HEK293T (cell line): ENCODE results near the gene PPP4R4.

Source experiments
- CTCF ChIA-PET: fragments of 350-600 bp; formaldehyde crosslinking; extraction: SDS; loops from one replicate; lab custom pipeline; 2021; ENCODE audit warnings: antibody characterized with exemption, inconsistent platforms; lab: Yijun Ruan, JAX
- POLR2A ChIA-PET: fragments of 350-600 bp; formaldehyde crosslinking; extraction: SDS; loops from one replicate; lab custom pipeline; 2020; ENCODE audit warnings: antibody characterized with exemption, inconsistent platforms; lab: Yijun Ruan, JAX
- DNase-seq: peaks from one replicate; pipeline ENCODE4 v3.0.0; 2012; ENCODE audit warnings: mixed read lengths; ENCODE audit errors: extremely low spot score
- ARNT ChIP-seq: fragments of 450-650 bp; IDR thresholded peaks from 2 replicates; pipeline ENCODE4 v1.6.1; 2017; ENCODE audit warnings: mild to moderate bottlenecking
- BHLHE40 ChIP-seq: fragments of 450-650 bp; IDR thresholded peaks from 2 replicates; pipeline ENCODE4 v1.6.1; 2016; ENCODE audit warnings: mild to moderate bottlenecking, moderate library complexity, borderline replicate concordance
- CTBP1 ChIP-seq: fragments of 450-650 bp; IDR thresholded peaks from 2 replicates; pipeline ENCODE4 v1.6.1; 2016; ENCODE audit warnings: borderline replicate concordance
- ELF4 ChIP-seq: fragments of 450-650 bp; IDR thresholded peaks from 2 replicates; pipeline ENCODE4 v1.6.1; 2017; ENCODE audit warnings: antibody characterized with exemption
- FOXA1 ChIP-seq: fragments of 450-650 bp; IDR thresholded peaks from 2 replicates; pipeline ENCODE4 v1.6.1; 2016; ENCODE audit warnings: mild to moderate bottlenecking
- FOXK2 ChIP-seq: fragments of 450-650 bp; IDR thresholded peaks from 2 replicates; pipeline ENCODE4 v1.6.1; 2016; ENCODE audit warnings: mild to moderate bottlenecking
- FOXM1 ChIP-seq: fragments of 450-650 bp; IDR thresholded peaks from 2 replicates; pipeline ENCODE4 v1.6.1; 2017; ENCODE audit warnings: mild to moderate bottlenecking, borderline replicate concordance
- HDGF ChIP-seq: fragments of 450-650 bp; IDR thresholded peaks from 2 replicates; pipeline ENCODE4 v1.6.1; 2017; ENCODE audit warnings: antibody characterized with exemption, borderline replicate concordance
- L3MBTL2 ChIP-seq: fragments of 450-650 bp; conservative IDR thresholded peaks from 2 replicates; pipeline ENCODE4 v1.6.1; 2016; ENCODE audit warnings: mild to moderate bottlenecking
- LEF1 ChIP-seq: fragments of 450-650 bp; IDR thresholded peaks from 2 replicates; pipeline ENCODE4 v1.6.1; 2017; ENCODE audit warnings: mild to moderate bottlenecking, borderline replicate concordance
- NFRKB ChIP-seq: fragments of 450-650 bp; IDR thresholded peaks from 2 replicates; pipeline ENCODE4 v1.6.1; 2016; ENCODE audit warnings: mild to moderate bottlenecking, moderate library complexity
- SP1 ChIP-seq: fragments of 450-650 bp; IDR thresholded peaks from 2 replicates; pipeline ENCODE4 v1.6.1; 2017
- SUZ12 ChIP-seq: fragments of 450-650 bp; IDR thresholded peaks from 2 replicates; pipeline ENCODE4 v1.6.1; 2016; ENCODE audit warnings: mild to moderate bottlenecking
- TARDBP ChIP-seq: fragments of 450-650 bp; IDR thresholded peaks from 2 replicates; pipeline ENCODE4 v1.6.1; 2016
- ZNF384 ChIP-seq: fragments of 450-650 bp; IDR thresholded peaks from 2 replicates; pipeline ENCODE4 v1.6.1; 2016
- TF ChIP-seq, protein P1 (sequence below): fragments of 450-650 bp; IDR thresholded peaks from 2 replicates; pipeline ENCODE4 v1.6.1; 2016

The PPP4R4 gene

DNA sequence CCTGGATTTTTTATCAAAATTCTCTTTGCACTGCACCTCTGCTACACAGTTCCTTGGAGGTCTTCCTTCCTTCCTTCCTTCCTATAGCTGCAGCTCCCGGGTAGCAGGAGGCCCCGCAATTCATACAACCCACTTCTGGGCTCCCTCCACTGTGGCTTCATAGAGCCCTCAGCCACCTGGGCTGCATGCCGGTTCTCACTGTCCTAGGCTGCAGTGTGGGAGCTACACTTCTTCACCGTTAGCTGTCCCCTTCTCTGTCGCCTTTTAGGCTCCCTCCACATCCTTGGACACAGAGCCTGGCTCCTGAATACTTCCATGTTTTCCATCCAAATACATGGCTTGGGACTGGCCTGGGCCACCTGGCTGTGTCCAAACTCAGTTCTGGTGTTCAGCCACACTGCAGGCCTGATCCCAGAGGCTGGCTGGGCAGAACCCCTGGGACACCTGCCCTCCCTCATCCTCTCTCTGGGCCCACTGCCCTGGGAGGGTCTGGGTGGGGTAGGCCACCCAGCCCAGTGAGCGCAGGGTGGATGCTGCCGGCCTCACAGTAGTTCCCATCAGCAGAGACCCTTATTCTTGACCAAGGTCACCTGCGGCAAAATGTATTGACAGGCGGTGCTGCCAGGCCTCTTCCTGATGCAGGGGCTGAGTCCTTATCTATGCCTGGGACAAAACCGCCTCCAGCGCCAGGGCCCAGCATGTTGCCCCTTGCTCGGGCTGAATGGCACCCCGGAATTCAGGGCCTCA, 117.2 kb downstream of the PPP4R4 start:
- no peak for TF ChIP-seq FOXM1
- TF ChIP-seq, protein P1, sequence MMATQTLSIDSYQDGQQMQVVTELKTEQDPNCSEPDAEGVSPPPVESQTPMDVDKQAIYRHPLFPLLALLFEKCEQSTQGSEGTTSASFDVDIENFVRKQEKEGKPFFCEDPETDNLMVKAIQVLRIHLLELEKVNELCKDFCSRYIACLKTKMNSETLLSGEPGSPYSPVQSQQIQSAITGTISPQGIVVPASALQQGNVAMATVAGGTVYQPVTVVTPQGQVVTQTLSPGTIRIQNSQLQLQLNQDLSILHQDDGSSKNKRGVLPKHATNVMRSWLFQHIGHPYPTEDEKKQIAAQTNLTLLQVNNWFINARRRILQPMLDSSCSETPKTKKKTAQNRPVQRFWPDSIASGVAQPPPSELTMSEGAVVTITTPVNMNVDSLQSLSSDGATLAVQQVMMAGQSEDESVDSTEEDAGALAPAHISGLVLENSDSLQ: no peak
- no peak for TF ChIP-seq CTBP1
- TF ChIP-seq ARNT: no peak
- TF ChIP-seq SUZ12: no peak
- no peak for TF ChIP-seq BHLHE40
- no peak for TF ChIP-seq NFRKB
- no peak for TF ChIP-seq FOXK2
- TF ChIP-seq SP1: no peak
- TF ChIP-seq ZNF384: no peak
- ChIA-PET POLR2A (no interaction called here), CTCF (no interaction called here)
- no peak for DNase-seq

GRCh38 chr14:94291906-94292525, 117.9 kb downstream of the PPP4R4 start:
- ChIA-PET CTCF (interaction anchor here (0.5 to 1.1 kb wide), 2 partner anchors 194 to 207 kb away, joined by 4 read pairs; no protein-coding TSS in a partner anchor), POLR2A (no interaction called here)
- no peak for DNase-seq
- no peak for TF ChIP-seq BHLHE40
- no peak for TF ChIP-seq L3MBTL2
- no peak for TF ChIP-seq SUZ12
- no peak for TF ChIP-seq HDGF
- no peak for TF ChIP-seq FOXK2
- TF ChIP-seq, protein P1: no peak
- TF ChIP-seq FOXM1: no peak
- no peak for TF ChIP-seq TARDBP
- no peak for TF ChIP-seq NFRKB
- TF ChIP-seq ELF4: no peak
- no peak for TF ChIP-seq LEF1
- no peak for TF ChIP-seq CTBP1
- no peak for TF ChIP-seq ARNT
- no peak for TF ChIP-seq SP1
- TF ChIP-seq FOXA1: no peak
- TF ChIP-seq ZNF384: no peak

DNA sequence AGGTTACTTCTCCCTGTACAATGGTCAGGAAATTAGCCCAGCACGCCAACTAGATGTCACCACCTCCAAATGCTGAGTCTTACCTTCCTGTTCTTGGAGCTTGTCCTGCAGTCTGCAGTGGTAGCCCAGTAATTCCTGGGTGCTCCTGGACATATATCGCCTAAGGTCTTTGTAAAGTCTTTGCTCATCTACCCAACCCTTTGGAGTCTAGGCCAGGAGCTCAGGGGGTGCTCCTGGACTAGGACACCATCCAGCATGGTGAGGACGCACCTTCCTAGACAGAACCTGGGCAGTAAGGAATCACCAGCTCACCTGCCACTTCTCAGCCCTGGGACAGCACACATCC, 118.4 kb downstream of the PPP4R4 start:
- no peak for DNase-seq
- POLR2A ChIA-PET: no interaction called here
- TF ChIP-seq FOXM1 (no peak), HDGF (no peak), LEF1 (no peak), SUZ12 (no peak), L3MBTL2 (no peak), ZNF384 (no peak), ARNT (no peak), CTBP1 (no peak), ELF4 (no peak), SP1 (no peak), FOXK2 (no peak)
- TF ChIP-seq, protein P1: no peak
- CTCF ChIA-PET: interaction anchor here (0.5 to 1.1 kb wide), 2 partner anchors 194 to 207 kb away, joined by 4 read pairs; no protein-coding TSS in a partner anchor

DNA sequence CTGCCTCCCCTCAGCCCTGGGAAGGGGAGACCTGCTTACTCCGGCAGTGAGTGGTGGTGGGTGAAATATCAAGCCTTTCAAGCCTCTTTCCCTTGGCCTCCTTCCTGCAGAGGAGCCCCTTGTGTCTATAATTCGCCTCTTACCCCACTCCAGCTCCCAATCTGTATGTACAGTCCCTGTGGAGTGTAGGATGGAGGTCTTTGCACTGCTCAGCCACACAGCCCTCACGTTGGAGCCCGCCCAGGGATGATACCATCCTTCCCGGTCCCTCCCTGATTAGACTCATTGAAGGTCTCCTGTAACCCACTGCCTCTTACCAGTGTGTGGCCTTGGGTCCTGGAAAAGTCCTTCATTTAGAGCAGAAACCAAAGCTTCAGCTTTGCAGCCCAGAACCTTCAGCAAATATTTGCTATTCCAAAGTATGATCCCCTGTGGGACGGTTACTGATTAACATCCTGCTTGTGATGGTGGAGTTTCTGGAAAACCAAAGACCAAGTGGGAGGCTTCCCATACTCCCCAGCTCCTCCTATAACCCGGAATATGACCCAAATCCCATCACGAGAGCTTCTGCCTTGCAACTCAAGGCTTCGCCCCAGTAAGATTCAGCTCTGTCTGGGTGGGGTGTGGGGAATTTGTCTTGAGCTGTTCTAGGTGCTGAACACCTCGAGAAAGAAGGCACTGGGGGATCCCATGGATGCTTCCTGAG, 118.9 kb downstream of the PPP4R4 start, which contains the start of gene SERPINA10:
Gene SERPINA10, minus strand, starts transcription at position 397 of the 706 bp plus-strand sequence. CDS start 2,675 bp downstream, outside the sequence.
- CTCF ChIA-PET: interaction anchor here (0.5 to 1.1 kb wide), 2 partner anchors 193 to 208 kb away, joined by 4 read pairs; no protein-coding TSS in a partner anchor
- TF ChIP-seq NFRKB: no peak
- TF ChIP-seq HDGF: no peak
- TF ChIP-seq, protein P1: no peak
- TF ChIP-seq BHLHE40: no peak
- TF ChIP-seq TARDBP: no peak
- TF ChIP-seq L3MBTL2: no peak
- no peak for TF ChIP-seq CTBP1
- no peak for DNase-seq
- POLR2A ChIA-PET: no interaction called here

DNA sequence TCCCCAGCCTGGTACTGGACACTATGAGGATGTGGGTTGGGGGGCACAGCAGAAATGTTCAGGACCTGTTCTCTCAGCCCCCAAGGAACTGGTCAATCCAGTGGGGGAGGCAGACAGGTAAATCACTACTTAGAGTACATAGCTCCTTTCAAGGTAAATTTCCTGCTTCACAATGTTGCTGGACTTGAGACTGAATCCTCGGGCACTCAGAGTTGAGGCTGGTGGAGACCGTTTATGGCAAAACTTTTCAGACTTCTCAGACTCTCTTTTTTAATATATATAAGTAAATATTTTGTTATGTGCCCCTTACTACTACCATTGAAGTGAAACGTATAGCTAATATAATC, 119.4 kb downstream of the PPP4R4 start:
- no peak for TF ChIP-seq LEF1
- TF ChIP-seq, protein P1: no peak
- no peak for TF ChIP-seq FOXA1
- no peak for TF ChIP-seq TARDBP
- TF ChIP-seq FOXM1: no peak
- TF ChIP-seq SP1: no peak
- TF ChIP-seq BHLHE40: no peak
- TF ChIP-seq ELF4: no peak
- TF ChIP-seq HDGF: no peak
- TF ChIP-seq L3MBTL2: no peak
- TF ChIP-seq NFRKB: no peak
- no peak for TF ChIP-seq SUZ12
- TF ChIP-seq ARNT: no peak
- TF ChIP-seq ZNF384: no peak
- no peak for TF ChIP-seq FOXK2
- TF ChIP-seq CTBP1: no peak
- no peak for DNase-seq
- ChIA-PET CTCF (no interaction called here), POLR2A (no interaction called here)
